NCI-H69 (cell line): ENCODE measurements around the gene DCHS2.

Experiments
- DNase-seq: peaks from one replicate; lab custom pipeline; 2025; lab: John Stamatoyannopoulos, UW

DCHS2 gene, protein sequence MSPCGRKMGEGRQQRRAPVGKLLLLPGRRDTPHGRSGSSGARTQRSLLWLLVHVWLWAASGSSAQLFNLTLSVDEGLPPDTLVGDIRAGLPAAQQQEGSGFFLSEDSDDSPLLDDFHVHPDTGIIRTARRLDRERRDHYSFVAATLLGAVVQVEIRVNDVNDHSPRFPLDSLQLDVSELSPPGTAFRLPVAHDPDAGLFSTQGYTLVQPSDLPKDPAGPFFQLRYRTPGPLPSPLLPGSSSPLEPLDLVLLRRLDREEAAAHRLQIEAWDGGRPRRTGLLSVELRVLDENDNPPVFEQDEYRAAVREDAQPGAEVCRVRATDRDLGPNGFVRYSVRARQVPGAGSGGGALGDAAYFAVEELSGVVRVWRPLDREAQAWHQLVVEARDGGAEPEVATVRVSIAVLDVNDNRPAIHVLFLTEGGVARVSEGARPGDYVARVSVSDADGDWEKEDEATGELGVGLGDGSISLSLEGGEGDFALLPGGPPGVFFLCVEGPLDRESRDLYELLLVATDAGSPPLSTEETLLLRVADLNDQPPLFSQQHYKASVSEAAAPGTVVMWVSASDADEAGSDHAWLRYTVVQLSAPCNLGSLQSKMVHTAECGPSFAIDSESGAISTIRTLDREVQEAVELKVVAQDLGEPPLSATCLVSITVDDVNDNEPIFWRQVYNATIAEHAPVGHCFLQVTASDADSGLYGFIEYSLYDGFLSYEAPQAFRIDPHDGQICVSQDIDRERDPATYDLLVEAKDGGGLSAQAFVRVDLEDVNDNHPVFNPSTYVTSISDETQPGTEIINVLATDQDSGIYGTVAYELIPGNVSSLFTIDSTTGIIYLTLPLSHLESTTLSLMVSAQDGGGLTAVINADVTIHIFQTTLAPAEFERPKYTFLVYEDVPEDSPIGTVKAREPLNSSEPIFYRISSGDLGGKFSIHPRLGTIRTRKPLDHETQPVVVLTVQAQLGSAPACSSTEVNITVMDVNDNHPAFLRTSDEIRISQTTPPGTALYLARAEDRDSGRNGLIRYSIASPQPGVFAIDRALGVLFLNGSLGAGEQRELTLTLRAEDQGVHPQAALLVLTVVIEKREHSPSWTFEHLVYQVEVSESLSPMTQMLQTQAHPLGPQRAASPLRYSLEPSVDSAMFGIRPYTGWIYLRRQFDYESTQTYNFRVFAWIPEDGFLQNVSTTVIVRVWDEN (N-terminal part only)

DNA sequence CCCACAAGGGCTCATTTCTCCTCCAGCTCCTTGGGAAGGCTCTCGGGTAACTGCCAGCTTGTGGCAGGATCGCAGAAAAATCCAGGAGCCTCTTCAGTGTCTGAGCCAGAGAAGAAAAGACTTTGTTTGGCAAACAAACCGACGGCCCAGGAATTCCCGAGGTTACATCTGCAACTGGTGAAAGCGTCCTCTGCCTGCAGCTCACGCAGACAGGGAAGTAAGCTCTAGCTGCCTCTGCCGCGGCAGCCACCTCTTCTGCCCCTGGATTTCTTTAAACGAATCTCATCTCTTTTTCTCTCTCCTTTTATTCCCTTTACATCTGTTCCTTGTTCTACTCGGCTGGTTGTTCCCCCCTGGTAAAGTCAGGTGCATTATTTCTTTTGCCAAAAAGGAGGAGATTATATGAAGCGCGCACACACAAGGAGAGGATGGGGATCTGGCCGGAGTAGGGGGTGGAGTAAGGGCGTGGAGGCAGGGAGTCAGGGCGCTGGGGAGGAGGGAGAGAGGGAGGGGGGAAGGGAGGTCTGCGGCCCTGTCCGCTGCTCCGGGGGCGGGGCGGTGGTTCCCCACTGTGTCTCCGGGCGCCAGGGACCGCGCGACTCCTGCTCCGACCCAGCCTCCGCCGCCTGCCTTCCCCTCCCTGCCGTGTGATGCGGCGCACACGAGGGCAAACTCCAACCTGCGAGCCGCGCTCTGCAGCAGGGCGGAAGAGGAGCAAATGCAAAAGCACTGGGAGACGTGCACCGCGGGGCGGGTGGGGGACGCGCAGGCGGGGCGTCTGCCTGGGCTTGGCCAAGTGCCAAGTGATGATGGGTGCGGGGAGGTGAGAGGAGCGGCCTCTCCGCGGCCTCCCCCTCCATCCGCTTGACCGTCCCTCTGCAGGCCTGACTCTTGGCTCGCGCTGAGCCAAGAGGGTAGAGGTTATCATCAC lies at the start of gene DCHS2:
Gene DCHS2, minus strand, starts transcription at position 459 of the 931 bp plus-strand sequence. Its CDS starts 444 bp downstream, at position 15.
- DNase-seq: peak; percentile 75

DNA sequence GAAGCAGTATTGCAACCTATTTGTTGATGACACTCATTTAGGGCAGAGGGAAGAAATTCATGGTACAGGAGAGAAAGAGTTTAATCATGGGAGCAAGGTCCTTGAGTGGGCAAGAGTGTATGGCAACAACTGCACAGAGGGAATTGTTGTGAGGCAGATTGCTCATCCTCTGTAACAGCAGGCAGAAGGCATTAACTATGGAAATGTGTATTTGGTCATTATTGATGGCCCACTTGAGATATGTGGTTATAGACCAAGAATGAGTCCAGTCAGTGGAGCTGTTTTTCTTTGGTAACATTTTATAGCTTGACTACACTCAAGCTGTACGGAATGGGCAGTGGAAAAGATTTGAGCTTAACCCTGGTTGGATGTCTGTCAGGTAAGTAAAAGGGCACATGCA lies 42.7 kb upstream of the DCHS2 start:
- no peak for DNase-seq

DNA sequence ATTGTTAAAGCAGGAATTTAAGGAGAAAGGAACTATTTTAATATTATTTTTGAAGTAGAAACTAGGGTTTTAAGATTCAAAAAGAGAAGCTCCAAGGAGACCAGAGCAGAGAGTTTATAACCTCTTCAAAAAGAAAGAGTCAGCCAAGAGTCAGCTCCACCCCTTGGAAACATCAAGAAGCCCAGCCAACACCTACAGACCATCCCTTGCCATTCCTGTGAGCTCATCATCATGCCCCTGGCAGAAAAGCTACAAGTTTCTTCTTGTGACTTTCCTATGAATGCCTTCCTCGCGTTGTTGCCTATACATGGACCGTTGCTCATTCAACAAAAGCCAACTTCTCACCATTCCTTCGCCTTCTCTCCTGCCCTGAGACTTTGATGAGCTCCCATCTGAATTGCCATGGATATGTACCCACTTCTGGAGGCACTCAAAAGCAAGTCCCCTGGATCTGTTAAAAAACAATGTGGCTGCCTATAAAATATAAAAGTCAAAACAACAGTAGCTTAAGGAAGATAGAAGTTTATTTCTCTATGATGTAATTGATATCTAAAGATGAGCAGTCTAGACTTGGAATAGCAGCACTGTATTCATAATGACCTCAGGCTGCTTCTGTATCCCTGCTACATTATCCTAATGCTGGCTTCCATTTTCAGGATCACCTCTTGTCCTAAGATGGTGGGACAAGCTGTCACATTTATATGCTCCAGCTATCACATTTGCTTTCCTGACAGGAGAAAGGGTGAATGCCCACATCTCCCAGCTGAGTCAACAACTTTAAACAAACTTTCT lies 38.3 kb upstream of the DCHS2 start:
- DNase-seq: no peak

DNA sequence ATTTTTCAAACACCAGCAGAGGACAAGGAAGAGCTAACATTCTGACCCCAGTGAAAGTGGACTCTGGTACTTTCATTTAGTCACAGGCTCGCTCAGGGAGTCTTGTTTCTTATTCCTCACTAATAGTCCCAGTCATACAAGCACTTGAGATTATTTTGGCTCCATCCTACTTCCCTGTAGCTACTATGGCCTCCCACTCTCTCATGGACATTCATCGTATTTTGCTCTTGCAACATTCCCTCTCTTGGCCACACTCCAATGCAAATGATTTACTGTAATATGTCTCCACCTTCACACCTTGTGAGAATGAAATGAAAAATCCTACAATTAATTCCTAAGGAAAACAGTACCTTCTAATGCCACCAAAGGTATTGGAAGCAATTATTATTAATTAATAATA lies 37.3 kb upstream of the DCHS2 start:
- DNase-seq: no peak

DNA sequence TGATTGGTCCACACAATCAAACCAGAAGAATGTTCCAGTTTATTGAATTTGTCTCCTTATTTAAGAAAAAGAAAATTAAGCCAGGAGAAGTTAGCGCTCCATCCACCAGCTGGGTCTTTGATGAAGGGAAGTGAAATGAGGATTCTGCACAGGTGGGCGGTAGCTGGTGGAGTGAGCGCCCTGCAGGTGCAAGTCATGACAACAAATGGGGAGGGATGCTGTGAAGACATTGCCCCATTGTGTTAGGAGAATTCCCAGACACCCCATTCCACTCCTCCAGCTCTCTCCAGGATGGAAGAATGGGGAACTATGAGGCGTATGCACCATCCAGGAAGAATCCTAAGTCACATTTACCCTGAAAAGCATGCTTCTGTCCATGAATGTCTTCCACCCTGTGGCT lies 35.7 kb upstream of the DCHS2 start:
- DNase-seq: no peak

DNA sequence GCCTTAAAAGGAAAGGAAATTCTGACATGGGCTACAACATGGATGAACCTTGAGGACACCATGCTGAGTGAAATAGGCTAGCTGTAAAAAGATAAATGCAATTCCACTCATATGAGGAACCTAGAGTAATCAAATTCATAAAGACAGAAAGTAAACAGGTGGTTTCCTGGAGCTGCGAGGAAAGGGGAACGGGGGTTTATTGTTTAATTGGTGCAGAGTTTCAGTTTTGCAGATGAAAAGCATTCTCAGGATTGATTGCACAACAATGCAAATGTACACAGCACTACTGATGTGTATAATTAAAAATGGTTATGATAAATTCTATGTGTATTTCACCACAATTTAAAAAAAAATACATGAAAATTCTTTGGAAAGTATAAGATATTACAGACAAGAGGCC lies 34.6 kb upstream of the DCHS2 start:
- peak; percentile 30 for DNase-seq

DNA sequence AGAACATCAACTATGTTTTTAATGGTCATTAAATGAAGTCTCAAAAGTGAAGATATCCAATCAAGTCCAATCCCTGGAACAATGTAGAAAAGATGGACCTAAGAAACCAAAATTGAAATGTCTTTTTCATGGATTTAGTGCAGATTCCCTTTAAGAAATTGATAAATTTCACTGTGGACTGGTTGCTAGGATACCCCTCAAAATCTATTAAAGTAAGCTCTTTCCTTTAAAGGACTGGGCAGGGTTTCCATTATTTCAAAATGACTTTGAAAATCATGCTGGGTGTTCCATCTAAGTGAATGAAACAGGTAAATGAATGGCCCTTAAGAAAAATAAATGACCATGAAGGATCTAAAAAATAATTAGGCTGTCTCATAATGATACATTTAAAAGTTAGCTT lies 30.0 kb upstream of the DCHS2 start:
- DNase-seq: no peak

DNA sequence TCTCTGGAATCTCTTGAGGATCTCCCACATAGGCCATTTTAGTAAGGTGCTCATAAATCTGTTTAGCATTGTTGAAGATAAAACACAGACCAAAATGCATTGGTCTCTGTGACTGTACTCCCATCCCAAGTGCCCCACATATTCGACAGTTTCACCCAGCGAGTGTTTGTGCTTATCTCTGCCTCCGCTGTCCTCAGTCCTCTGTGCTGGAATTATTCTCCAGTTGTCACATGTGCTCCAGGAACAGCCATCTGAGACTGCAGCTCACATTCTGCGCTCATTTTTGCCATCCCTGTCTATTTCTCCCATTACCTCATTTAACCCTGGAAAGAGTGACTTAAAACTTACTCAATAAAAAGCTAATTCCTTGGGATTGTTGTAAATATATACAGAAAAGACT lies 27.6 kb upstream of the DCHS2 start:
- DNase-seq: no peak

DNA sequence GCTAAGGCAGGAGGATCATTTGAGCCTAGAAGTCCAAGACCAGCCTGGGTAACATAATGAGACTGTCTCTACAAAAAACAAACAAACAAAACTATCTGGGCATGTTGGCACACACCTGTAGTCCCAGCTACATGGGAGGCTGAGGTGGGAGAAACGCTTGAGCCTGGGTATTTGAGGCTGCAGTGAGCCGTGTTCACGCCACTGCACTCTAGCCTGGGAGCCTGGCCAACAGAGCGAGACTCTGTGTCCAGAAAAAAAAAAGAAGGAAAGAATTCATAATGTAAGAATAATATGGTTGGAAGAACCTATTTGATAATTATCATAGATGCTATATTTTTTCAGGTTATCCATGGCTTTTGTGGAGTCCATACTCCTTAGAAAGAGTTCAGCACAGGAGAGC lies 26.0 kb upstream of the DCHS2 start:
- no peak for DNase-seq

DNA sequence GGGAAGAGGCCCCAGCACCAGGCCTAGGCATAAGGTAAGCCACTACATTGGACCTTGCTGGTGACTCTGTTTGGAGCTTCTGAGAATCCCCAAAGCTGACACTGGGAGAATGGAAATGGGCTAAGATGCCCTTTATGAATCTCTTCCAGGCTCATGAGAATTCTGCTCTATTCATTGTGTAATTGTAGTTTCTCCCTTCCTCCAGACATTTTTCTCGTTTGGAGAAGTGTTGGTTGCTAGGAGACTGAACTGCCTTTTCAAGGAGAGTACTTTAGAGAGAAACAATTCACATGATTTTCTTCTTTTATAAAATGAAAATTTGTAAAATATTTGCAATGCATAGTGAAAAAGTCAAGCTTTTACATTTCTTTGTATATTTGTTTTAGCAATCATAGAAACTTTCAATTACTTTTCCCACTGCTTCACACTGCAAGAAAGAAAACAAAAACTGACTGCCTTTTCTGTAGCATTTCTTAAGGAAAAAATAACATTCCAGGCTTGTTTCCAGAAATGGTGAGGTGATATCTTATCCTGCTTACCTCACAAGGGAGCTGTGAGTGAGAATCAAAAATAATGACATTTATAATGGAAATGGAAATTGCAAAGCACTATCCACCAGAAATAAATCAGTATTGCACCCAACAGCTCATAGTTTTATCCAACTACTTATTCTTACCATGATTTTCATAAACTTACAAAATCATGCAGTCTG lies 24.9 kb upstream of the DCHS2 start:
- no peak for DNase-seq

DNA sequence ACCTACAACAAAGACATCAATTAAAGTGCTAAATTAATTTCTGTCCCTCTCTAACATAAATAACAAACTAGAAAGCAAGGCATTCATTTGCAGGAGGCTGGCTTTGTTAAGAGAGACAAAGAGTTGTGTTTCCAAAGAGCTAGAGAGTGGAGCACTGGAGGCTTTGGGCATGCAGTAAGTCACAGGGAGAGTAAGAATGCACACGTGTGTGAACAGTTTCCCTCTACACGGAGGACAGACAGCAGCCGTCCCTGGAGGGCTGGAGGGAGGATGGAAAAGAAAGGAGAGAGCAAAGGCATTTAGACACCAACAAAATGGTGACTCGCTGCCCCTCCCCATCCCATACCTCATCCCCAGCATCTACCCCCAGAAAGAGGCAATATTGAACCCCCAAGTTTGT lies 20.4 kb upstream of the DCHS2 start:
- DNase-seq: no peak

DNA sequence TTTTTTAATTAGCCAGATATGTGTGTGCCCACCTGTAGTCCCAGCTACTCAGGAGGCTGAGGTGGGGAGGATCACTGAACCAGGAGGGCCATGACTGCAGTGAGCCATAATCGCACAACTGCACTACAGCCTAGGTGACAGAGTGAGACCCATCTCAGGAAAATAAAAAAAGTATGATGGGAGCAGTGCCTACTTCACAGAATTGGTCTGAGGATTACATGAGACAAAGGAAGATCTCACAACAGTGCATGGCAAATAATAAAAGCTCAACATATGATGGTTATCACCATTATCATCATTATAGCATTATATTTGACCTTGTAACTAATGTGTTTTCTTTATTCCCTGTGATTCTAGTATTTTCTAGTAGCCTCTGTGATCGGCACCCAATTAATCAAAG lies 19.9 kb upstream of the DCHS2 start:
- no peak for DNase-seq

DNA sequence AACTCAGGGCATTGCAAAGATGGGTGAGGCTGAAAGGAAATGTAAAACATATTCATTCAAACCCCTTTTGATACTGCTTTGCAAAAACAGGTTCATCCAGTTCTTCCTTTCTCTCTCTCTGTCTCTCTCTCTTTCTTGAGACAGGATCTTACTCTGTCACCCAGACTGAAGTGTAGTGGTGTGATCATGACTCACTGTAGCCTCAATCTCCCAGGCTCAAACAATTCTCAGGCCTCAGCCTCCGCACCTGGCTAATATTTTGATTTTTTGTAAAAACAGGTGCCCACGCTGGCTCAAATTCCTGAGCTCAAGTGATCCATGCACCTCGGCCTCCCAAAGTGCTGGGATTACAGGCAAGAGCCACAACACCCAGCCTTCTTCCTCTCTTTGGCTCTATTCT lies 15.6 kb upstream of the DCHS2 start:
- no peak for DNase-seq

DNA sequence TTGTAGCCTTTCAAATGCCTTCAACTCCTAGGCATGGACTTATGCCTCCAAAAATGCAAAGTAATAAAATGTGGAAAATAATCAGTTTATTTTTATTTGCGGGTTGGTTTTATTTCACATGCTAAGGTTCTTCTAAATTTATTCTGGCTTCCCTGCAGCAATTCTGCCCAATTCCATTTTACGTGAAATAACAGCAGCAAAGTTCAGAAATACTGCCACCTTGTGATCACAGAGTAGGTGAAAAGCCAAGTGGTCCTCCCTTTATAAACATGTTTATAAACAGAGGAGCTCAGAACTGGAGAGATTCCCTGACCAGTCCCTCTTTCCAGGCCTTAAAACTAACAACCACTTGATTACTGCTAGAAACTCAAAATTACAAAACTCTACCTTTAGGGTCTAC lies 14.7 kb upstream of the DCHS2 start:
- DNase-seq: peak; percentile 27

DNA sequence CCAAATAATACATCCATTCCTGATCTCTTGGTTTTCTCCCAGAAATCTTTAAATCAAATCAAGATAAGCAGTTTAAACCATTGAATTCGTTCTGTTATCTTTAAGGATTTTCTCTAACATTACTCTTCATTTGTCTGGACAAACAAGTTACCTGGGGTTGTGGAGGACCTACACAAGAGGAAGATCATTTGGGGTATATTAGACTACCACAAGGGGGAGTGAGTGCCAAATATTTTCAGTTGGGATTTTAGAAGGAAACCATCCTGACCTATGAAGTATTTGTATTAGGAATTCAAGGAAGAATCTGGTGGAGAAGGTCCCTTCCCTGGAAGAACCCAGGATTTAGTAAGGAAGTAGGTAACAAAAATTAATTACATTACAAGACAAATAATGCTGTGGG lies 12.0 kb upstream of the DCHS2 start:
- DNase-seq: peak; percentile 27

DNA sequence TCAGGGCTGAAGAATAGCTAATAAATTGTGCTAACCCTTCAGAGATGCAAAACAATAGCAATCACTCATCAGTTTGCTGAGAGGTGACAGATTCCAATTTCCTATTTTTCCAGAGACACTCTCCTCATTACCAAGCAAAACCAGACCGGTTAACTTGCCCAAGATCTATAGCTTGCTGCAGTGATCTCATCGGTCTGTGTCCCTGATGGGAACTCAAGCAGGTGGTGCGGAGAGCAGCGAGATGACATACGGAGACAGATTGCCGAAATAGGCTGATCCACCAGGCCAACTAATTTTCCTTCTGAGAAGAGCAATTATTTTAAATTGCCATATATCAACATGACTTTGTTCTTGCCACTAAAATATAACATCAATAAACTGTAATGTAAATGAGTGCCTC lies 10.5 kb upstream of the DCHS2 start:
- peak; percentile 15 for DNase-seq

DNA sequence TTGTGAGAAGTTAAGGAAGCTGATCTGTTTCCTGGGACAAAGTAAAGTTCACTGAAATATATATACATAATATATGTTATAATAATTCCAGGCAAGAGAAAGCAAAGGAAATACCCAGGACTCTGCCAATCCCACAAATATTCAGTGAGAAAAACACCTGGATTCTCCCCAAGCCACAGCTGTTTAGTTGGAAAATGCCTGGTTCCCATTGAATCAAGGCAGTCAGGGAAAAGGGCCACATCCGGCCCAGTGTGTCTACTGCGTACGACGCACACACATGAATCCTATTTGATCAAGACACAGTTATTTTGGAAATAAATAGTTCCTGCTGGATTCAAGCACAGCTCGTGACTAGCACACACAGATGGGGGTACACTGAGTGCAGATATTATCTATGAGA lies 6.3 kb upstream of the DCHS2 start:
- DNase-seq: no peak

DNA sequence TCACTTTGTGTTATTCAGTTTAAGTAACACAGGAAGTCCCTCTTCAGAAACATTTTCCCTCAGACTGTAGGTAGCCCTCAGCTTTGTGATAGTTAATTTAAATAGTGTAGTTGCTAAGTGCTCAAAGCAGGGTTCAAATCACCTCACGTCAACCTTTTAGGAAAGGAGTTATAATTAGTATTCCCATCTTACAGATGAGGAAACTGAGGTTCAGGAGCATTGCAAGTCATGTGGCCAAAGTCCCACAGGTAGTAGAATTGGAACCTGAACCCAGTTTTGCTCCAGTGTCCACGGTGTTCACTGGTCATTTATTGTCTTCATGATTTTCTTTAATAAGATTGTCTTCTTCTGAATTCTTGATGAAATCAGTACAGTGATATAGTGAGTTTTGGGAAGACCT lies 4.3 kb upstream of the DCHS2 start:
- DNase-seq: no peak

DNA sequence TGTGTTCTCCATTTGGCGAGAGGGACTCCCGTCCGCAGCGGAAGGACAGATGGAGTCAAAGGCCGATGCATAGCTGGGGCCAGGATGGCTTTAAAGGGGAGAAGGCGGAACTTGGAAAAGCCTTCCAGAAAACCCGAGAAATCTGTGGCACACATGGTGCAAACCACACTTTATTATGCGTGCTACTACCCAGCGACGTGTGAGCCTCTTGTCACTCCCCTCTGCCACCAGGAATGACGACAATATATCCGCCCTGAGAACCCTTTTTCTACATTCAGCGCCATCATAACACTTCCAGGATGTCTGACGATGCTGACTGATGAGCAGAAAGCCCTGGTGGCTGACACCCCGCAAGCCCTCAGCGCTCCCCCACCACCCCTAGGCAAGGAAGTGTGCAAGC lies 689 bp upstream of the DCHS2 start:
- DNase-seq: no peak
